CD4-positive, alpha-beta T cell treated with Interleukin-15 for 1 hour (primary cell): ENCODE results near the gene PRSS27.
A peak's percentile ranks its signal among the peaks of the same experiment; 100 is the strongest.
"Not testable (repeated sequence)": the region's sequence is repeated elsewhere in the genome, so short reads cannot be mapped to it uniquely, and the experiment has no call there.

Source experiments
- DNase-seq: peaks from one replicate; pipeline ENCODE4 v3.0.0-alpha.2; 2020

PRSS27 gene

DNA sequence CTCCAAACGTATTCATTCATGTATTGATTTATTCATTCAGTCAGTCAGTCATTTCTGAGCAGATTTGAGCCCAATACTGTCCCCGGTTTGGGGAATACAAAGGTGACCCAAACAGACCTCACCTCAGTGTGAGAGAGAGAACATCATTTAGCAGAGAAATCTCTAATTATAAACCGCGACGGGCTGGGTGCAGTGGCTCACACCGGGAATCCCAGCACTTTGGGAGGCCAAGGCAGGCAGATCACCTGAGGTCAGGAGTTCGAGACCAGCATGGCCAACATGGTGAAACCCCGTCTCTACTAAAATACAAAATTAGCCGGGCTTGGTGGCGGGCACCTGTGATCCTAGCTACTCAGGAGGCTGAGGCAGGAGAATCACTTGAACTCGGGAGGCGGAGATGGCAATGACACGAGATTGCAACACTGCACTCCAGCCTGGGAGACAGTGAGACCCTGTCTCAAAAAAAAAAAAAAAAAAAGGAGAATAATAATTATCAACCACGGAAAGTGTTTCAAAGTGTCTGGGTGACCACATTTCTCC is 1.7 kb upstream of the PRSS27 start:
- DNase-seq: not testable (repeated sequence)

GRCh38 chr16:2720719-2721633 is 952 bp upstream of the PRSS27 start:
- DNase-seq: peak; percentile 89

DNA sequence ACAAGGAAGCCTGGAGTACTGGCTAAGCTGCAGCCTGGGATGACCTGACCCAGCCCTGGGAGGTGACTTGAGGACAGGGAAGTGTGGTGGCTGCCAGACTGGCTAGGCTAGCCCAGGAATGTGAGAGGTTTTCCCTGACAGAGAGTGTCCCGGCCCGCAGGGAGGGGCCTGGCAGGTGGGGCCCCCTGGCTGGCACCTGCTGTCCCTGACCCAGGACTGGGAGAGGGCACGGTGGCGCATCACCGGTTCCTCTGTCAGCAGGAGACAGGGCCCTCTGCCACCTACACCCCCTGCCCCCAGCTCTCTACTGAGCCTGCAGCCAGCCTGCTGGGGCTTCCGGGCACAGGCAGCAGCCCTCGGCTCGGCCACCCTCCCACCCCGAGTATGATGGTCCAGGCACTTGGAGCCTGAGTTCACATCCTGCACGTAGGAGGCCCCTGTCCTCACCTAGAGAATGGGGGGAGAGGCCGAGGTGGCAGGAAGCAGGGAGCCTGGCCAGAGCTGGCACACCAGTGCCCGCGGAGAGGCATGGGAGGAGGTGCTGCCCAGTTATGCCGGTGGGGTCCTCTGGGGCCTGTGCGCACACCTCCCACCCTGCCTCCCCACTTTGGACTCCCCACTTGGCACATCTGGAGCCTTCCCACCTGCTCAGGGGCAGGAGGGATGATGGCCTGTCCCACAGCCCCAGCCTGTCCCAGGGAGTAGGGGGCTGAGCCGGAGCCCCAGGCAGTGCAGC is 528 bp downstream of the PRSS27 start:
- no peak for DNase-seq

- no peak for DNase-seq
These were observed 2.4 kb downstream of the PRSS27 start for GRCh38 chr16:2717383-2718263.

DNA sequence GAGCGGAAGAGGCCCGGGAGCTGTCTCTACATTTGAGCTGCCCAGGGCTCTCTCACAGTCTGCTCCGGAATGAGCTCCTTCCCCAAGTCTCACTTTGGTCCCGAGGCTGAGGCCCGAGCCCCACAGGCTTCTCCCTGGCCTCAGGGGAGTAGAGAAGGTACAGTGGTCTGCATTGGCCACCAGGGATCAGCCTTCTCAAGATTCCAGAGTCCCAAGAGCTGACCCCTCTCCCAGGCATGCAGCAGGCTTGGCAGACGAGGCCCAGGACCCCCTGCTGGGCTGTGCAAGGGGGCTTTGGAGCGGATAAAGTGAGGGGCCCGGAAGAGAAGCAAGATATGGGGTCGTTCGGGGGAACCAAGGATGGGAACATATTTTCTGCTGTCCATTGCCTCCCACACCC is 3.1 kb downstream of the PRSS27 start:
- DNase-seq: no peak

GRCh38 chr16:2715966-2716885 is 3.8 kb downstream of the PRSS27 start:
- no peak for DNase-seq

DNA sequence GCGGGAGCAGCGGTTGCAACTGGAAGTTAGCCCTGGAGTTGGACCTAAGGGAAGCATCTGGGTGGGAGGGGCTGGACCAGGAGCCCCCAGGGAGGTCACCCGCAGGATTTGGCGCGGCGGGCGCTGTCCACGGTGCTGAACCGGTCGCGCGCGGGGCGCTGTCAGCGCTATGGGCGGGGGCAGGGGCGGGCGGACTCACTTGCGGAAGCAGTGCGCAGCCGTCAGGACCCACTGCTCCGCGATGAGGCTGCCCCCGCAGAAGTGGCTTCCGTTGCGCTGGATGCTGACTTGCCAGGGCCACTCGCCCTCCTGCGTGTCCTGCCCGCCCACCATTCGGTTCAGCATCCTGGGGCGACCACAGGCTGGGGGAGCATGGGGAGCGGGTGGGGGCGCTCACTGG is 4.5 kb downstream of the PRSS27 start:
- DNase-seq: peak; percentile 77

DNA sequence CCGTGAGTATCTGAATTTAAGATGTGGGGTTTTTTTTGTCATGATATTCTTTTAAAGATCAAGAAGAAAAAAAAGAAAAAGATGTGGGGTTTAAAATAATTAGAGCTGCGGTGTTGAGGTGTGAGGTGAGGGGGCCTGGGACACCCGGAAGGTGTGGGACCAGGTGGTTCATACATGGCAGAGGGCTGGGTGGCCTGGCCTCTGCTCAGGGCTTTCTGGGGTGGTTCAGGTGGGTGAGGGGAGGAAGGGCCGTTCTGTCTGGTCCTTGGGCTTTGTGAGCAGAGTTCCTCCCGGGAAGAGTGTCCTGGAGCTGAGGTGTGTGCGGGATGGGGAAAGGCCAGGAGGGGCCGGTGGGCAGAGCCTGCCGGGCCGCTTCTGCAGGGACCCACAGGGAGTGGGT is 5.0 kb downstream of the PRSS27 start:
- no peak for DNase-seq

DNA sequence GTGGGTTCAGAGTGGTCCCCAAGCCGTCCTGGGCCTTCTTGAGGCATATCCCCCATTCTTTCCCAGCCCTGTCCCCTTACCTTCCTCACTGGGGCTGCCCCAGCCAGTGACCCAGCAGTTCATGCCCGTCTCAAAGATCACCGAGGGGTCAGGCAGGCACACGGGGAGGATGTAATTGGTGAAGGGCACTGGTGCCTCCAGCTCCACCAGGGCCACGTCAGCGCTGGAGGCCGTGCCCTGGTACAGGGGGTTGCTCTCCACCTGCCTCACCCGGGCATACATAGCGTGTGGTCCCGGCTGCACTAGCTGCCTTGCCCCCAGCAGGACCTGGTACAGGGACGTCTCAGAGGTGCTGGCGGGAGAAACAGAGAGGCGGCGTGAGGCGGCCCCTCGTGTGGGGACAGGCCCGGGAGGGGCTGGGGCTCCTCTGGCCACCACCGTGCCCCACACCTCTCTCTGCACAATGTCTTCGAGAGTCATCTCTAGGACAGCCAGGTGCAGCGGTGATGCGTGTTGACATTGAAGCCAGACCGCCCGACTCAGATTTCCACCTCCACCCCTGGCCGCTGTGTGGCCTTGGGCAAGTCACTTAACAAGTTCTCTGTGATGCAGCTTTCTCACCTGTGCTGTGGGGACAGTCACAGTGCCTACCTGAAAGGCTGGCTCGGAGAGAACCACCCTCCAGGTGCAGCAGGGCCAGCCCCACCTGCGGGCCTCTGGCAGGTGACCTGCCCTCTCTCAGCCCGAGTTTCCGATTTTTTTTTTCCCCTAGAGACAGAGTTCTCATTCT is 5.8 kb downstream of the PRSS27 start:
- DNase-seq: no peak

- DNase-seq: no peak
These were observed 6.5 kb downstream of the PRSS27 start for GRCh38 chr16:2713523-2713922.

GRCh38 chr16:2712546-2712945 is 7.5 kb downstream of the PRSS27 start:
- no peak for DNase-seq

GRCh38 chr16:2712063-2712441 is 8.0 kb downstream of the PRSS27 start:
- DNase-seq: no peak

GRCh38 chr16:2711370-2712062 is 8.5 kb downstream of the PRSS27 start:
- DNase-seq: no peak

- DNase-seq: no peak
These were observed 9.3 kb downstream of the PRSS27 start for GRCh38 chr16:2710711-2711231.

DNA sequence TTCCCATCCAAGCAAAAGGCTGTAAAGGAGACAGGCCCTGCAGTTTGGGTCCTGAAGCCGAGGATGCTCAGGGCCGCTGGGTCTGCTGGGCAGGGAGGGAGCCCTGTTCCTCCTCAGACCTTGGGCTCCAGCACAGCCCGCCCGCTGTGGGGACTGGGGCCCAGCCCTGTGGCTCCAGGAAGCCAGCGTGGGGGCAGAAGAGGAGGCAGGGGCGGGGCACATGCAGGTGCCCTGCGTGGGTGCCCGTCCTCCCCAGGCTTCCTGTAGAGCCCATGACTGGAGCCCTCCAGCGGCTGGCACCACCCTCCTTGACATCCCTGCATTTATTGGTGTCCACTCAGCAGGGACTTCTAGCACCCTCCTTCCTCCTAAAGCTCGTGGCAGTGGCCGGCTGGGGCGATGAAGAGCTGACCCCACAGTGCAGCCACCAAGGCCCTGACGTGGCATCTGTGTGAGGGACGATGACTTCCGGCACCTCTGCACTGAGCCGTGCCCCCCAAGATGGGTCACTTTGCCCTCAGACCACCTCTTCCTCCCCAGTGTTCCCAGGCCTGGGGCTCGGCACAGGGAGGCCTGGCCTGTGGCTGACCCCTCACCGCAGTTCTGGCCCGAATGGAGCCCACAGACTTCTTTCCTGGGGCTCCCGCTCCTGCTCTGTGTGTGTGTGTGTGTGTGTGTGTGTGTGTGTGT is 9.9 kb downstream of the PRSS27 start:
- DNase-seq: no peak

DNA sequence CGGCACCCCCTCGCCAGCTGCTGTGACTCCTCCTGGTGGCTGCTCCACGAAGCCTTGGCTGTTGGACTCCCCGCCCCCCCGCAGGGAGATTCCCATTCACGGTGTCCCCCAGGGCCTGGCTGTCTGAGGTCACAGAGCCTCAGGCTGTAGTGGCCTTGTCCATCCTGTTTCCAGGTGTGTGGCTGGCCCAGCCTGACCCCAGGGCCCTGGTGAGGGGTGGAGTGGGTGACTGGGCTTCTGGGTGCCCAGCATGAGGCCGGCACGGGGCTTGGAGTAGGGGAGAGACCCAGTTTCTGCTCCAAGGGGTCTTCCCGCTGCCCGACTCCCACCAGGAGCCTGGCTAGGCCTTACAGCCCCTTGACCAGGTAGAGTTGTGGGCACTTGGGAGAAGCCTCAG is 10.4 kb downstream of the PRSS27 start:
- no peak for DNase-seq

DNA sequence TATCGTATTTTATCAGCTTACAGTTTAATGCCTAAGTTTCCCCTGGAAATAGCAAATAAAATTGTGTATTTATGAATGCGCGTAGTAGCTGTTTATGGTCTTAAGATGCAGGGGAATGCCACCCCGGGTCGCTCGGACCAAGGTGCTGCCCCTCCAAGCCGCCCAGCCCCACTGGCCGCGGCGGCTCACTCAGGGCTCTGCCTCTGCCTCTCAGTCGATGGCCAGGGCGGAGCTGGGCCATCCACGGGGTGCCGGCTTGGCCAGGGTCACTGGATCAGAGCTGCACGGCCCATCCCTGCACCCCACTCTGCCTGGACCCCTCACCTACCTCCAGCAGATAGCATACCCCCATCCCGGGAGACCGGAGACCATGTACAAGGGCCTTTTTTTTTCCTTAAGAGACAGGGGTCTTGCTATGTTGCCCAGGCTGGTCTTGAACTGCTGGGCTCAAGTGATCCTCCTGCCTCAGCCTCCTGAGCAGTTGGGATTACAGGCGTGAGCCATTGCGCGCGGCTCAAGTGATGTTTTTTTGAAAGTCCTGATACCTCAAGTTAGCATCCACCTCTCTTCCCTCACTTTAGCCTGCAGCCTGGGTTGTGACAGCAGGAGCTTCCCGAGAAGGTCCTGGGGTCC is 11.0 kb downstream of the PRSS27 start:
- no peak for DNase-seq

- no peak for DNase-seq
These were observed 11.8 kb downstream of the PRSS27 start for GRCh38 chr16:2708290-2708639.
